GM21825 (cell line): Measurements from ENCODE around the gene ARPC5L.
"Not testable (repeated sequence)": the region's sequence is repeated elsewhere in the genome, so short reads cannot be mapped to it uniquely, and the experiment has no call there.

ENCODE experiments used
- ATAC-seq: cut with Tn5 transposase; IDR thresholded peaks from one replicate; pipeline ENCODE4 v1.9.1; 2021; ENCODE audit warnings: mild to moderate bottlenecking, moderate library complexity; ENCODE audit not compliant: unreplicated experiment

Gene ARPC5L

DNA sequence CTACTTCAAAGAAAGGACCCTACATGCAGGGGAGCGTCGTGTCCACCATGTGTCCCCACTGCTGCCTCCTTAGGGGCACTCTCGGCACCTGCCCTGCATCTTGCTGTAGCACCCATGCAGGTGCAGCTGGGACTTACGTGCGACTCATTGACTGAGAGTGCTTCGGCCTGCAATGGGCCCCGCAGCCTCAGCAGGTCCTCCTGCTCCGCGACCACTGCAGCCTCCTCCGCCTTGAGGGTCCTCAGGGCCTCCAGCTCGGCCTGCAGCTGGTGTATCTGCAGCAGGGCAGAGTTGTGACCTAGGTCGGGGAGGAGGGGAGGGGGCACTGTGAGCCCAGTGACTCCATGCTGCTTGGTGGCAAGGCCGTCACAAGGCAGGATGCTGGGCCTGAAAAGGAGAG is 27.1 kb downstream of the ARPC5L start:
- ATAC-seq = no peak

DNA sequence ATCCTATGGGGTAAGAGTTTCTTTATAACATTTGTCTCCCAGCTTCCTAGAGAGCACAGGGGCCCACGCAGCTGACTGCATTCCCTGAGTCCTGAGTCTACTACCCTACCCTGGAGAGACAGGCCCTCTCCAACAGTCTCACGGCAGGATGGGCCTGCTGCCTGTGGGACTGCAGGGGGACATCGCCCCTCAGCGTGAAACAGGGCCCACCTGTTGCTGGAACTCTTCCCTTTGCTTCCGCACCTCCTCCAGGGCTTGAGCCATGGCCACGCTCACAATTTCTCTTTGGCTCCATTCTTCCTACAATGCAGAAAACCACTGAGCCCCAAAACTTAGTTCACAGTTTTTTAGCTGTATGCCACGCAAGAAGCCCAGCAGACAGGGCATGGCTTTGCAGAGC is 28.2 kb downstream of the ARPC5L start:
- no peak for ATAC-seq

DNA sequence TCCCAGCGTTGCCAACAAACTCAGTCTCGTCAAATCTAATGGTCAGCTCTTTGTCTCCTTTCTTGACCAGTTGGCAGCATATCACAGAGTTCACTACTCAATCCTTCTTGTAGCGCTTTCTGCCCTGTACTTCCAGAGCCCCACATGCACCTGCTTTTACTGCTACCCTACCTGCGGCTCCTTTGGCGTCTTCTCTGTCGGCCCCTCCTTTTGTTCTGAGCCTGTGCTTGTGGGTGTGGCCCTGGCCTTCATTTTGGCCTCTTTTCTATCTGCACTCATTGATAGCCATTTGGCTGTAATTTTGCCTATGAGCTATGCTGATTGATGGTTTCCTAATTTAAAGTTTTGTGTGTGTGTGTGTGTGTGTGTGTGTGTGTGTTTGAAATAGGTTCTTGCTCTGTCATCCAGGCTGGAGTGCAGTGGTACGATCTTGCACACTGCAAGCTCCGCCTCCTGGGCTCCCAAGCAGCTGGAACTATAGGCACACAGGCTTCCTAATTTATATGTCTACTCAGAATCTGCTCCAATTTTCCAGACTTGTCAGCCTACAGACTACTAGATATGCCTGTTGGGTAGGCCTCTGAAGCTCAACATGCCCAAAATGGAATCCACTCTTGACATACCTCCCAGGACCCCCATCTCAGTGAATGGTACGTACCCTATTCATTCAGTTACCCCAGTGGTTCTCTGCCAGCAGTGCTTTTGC is 32.3 kb downstream of the ARPC5L start:
- no peak for ATAC-seq

DNA sequence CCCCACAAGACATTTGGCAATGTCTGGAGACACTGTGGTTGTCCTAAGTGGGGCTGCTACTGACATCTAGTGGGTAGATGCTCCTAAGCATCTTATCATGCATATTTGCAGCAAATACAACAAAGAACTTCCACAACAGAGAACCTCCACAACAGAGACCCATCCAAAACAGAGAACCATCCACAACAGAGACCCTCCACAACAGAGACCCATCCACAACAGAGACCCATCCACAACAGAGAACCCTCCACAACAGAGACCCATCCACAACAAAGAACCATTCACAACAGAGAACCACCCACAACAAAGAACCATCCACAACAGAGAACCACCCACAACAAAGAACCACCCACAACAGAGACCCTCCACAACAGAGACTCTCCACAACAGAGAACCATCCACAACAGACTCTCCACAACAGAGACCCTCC is 32.8 kb downstream of the ARPC5L start:
- ATAC-seq = no peak

DNA sequence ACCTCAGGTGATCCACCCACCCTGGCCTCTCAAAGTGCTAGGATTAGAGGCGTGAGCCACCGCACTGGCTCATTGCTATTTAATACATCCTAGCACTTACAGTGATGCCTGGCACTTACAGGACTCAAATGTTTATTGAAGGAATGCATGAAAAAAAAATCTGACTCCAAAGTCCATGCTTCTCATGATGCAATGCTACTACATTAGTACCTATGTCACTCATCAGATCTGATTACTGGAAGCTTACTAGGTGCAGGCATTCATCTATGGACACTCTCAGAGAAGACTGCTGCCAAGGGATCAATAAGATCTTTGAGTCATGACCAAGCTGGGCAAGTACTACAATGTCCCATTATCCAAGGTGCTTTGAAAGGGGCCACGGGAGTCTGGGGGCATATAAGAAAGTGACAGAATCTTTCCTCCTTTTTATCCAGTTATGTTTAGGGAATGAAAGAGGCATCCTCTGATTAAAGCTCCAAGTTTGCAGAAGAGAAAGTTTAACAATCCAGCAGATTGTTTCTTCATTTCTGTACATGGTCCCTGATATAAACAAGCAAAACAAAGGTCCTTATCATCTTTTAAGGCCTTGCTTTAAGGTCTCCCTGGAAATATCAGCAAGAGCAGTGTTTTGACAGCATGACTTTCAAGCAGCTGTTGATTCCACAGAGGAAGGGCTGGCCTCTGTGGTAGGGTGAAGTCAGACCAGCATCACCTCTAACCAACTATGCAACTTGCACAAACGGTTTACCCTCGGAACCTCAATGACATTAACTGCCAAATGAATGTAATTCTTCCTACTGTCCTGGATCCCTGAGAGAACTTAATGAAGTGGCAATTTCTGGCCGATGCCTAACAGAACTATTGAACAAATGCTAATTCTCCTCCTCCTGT is 35.9 kb downstream of the ARPC5L start:
- no peak for ATAC-seq

DNA sequence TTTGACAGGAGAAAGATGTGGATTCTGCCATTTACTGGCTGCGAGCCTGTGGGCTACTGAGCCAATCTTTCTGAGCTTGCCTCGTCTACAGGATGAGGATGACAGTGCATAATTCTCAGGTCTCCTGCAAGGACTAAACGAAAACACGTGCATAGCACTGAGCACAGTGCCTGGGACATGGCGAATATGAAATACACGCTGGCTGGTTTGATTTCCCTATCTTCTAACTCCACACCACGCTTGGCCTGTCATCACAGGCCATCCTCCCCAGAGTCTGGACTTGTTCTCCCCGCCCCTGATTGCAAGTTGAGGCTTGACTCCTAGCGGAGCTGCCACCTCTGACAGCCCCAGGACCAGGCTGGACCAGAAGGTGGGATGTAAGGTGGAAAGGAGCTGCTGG is 37.9 kb downstream of the ARPC5L start:
- ATAC-seq = no peak

DNA sequence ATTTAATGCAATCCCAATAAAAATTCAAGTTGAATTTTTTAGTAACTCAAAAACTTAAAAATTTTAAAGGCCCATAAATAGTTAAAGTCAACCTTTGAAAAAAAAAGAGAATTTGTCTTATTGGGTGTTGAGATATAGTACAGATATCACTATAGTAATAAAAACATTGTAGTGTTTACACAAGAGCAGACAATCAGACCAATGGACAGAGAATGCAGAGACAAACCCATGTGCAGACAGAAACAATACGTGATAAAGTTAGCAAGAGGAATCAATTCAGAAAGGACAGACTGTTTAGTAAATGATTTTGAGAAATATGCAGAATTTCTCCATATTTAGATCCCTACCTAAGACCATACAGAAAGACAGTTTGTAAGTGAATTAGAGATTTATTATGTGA is 45.0 kb downstream of the ARPC5L start:
- no peak for ATAC-seq

DNA sequence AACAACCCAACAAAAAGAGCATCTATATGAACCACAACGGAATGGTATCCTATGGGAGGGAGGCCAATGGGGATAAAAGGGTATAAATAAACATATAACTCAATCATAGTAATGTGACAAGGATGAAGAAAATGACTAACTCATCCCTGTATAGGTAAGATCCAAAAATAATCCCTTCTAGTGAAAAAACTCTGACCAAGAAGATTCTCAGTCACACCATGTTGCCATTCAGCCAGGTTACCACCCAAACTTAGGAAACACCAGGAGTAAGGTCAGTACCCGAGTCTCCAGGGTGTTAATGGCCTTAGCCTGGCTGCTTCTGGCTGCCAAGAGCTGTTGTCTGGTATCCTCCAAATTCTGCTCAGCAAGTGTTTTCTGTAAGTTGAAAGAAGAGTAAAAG is 46.2 kb downstream of the ARPC5L start:
- ATAC-seq = no peak

DNA sequence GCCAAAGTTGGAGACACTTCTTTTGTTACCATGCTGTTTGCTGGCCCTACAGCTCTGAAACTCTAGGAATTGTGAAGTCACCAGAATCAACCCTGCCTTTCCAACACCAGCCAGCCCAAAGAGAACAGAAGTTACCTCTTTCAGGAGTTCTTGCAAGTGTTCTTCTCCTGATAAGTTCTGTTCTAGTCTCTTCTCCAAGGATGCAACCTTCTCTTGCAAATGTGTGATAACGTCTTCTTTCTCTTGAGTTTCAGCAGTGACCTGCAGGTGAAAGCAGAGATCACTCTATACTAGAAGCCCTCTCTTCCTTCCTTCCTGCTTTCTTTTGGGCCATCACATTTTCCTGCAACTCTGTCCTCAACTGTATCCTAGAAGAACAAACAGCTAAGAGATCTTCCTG is 49.8 kb downstream of the ARPC5L start:
- ATAC-seq = no peak

DNA sequence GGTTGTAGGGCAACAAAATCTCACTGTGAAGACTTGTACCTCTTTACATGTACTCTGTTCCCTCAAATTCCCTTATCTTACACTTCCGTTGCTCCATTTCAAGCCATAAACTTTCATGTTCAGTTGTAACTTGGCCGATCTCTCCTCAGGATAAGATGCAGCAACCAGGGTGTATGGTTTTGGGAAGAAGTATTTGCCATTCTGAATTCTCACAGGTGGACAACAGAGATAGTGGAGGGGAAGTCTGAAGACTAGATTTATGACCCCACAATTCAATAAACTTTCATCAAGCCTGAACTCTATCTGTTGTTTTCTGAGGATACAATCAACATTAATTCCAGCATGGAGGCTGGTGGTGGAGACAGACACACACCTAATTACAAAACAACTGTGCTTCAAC is 51.4 kb downstream of the ARPC5L start:
- no peak for ATAC-seq

DNA sequence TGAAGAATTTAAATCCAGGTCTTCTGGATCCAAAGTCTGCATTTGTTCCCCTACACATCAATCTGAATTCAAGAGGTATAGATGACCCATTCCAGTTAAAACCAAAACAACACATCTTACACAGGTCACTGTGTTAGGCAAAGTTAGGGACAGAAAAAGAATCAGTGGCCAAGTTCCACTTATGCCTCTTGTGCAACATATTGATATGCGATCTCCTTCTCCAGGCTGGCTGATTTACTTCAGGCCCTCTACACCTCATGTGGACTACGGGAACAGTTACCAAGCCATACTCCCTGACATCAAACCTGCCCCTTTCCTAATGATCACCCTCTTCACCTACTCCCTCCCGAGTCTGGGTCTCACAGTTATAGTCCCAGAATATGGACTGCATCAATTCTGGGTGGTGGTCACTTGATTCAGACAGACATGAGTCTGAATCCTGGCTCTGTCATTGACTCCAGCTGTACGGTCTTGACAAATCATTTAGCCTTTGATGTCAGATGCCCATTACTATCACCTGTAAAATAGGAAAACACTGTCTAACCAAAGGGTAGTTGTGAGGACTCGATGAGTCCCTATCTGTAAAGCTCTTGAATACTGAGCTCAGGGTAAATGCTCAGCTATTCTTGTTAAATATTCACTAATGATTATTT is 52.9 kb downstream of the ARPC5L start:
- no peak for ATAC-seq

DNA sequence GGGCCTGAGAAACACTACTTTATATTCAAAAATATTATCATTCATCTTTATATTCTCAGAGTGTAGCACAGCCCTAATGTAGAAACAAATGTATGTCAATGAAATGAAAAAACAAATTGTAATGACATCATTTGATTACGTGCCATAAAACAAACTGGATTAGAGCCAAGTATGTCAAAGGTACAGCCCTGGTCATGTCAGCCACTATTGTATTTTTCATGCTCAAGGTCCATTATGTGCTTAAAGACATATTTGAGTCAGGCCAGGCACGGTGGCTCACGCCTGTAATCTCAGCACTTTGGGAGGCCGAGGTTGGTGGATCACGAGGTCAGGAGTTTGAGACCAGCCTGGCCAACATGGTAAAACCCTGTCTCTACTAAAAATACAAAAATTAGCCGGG is 58.5 kb downstream of the ARPC5L start:
- not testable (repeated sequence) for ATAC-seq
